NCI-H460 (cell line): ENCODE results near the gene EDDM3A. TPM values are rescaled to one million over a fixed set of nuclear protein-coding genes. Genes with fewer than 3 reads are reported as not detected.
"Not testable (repeated sequence)": the region's sequence is repeated elsewhere in the genome, so short reads cannot be mapped to it uniquely, and the experiment has no call there.

ENCODE experiments used
- DNase-seq: peaks from one replicate; pipeline ENCODE4 v3.0.0-alpha.2; 2016; ENCODE audit warnings: low read depth; ENCODE audit errors: extremely low read depth
- total RNA-seq: library from RNA; depleted of rRNA; stranded (reverse); fragments of >200 nt; shearing (Covaris generic); gene quantifications from 2 replicates; pipeline ENCODE4 v1.2.3, GENCODE V29; 2014

The EDDM3A gene
- total RNA-seq, 1 experiment from 2014 or later = not detected

GRCh38 chr14:20732979-20733635 is 12.6 kb upstream of the EDDM3A start:
- no peak for DNase-seq

GRCh38 chr14:20733684-20734429 is 11.8 kb upstream of the EDDM3A start:
- no peak for DNase-seq

- DNase-seq = no peak
These were observed 11.3 kb upstream of the EDDM3A start for GRCh38 chr14:20734430-20734806.

- not testable (repeated sequence) for DNase-seq
These were observed 7.4 kb upstream of the EDDM3A start for GRCh38 chr14:20738292-20738691.

- DNase-seq = no peak
These were observed 3.6 kb upstream of the EDDM3A start for GRCh38 chr14:20742132-20742531.

GRCh38 chr14:20743556-20743955 is 2.1 kb upstream of the EDDM3A start:
- no peak for DNase-seq

- DNase-seq = no peak
These were observed 879 bp downstream of the EDDM3A start for GRCh38 chr14:20746566-20746965.

- DNase-seq = no peak
These were observed 2.8 kb downstream of the EDDM3A start for GRCh38 chr14:20748439-20748838.

GRCh38 chr14:20750194-20750593 is 4.5 kb downstream of the EDDM3A start:
- no peak for DNase-seq

- no peak for DNase-seq
These were observed 6.4 kb downstream of the EDDM3A start for GRCh38 chr14:20751963-20752562.

- DNase-seq = no peak
These were observed 8.6 kb downstream of the EDDM3A start for GRCh38 chr14:20754308-20754707.

GRCh38 chr14:20755037-20755436 is 9.3 kb downstream of the EDDM3A start:
- DNase-seq = no peak

- no peak for DNase-seq
These were observed 12.3 kb downstream of the EDDM3A start for GRCh38 chr14:20757965-20758364.

- DNase-seq = not testable (repeated sequence)
These were observed 13.8 kb downstream of the EDDM3A start for GRCh38 chr14:20759465-20759864.

- no peak for DNase-seq
These were observed 15.3 kb downstream of the EDDM3A start for GRCh38 chr14:20760950-20761349.

GRCh38 chr14:20768593-20768892 is 22.9 kb downstream of the EDDM3A start:
- DNase-seq = no peak

- DNase-seq = no peak
These were observed 23.7 kb downstream of the EDDM3A start for GRCh38 chr14:20769421-20769820.

- DNase-seq = no peak
These were observed 27.0 kb downstream of the EDDM3A start for GRCh38 chr14:20772650-20773049.

- DNase-seq = no peak
These were observed 28.7 kb downstream of the EDDM3A start for GRCh38 chr14:20774258-20774824.

GRCh38 chr14:20775043-20775442 is 29.4 kb downstream of the EDDM3A start:
- DNase-seq = no peak

- no peak for DNase-seq
These were observed 30.2 kb downstream of the EDDM3A start for GRCh38 chr14:20775901-20776300.

GRCh38 chr14:20781803-20782202 is 36.1 kb downstream of the EDDM3A start:
- DNase-seq = no peak
